ENCODE measurements around the gene LRRC4C. TPM values are rescaled to one million over a fixed set of nuclear protein-coding genes. Genes with fewer than 3 reads are reported as not detected.
"Not testable (repeated sequence)": the region's sequence is repeated elsewhere in the genome, so short reads cannot be mapped to it uniquely, and the experiment has no call there.

Gene LRRC4C
- total RNA-seq, 2 experiments from 2014 or later: not detected

- Mint-ChIP-seq H3K4me3 (no peak overlapping the region), H3K9me3 (ENCODE audit: low read depth) (peaks cover 7% of the 10 kb centered on the region), H3K36me3 (no peaks in the 10 kb centered on the region), H3K27me3 (no peaks in the 10 kb centered on the region), H3K27ac (no peak overlapping the region), H3K4me1 (no peaks in the 10 kb centered on the region)
- DNase-seq (no peak), ATAC-seq (no peak)
- CTCF ChIA-PET: no interaction called here
Measured at GRCh38 chr11:40223596-40224330, 1235.7 kb downstream of the LRRC4C start.

DNA sequence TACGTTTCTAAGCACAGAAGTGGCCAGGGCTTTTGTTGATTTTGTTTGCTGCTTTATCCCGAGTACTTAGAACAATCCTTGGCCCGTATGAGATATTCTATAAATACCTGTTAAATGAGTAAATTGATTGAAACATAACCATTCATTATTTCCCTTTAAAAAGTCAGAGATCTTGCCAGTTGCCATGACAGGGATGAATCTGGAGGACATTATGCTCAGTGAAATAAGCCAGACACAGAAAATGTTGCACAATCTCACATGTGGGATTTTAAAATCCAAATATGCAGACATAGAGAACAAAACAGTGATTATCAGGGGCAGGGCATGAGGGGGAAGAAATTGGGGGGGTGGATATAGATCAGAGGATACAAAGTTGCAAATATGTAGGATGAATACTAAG lies 1240.1 kb downstream of the LRRC4C start:
- no peak for DNase-seq
- no peaks in the 10 kb centered on the region for H3K27me3 Mint-ChIP-seq

DNA sequence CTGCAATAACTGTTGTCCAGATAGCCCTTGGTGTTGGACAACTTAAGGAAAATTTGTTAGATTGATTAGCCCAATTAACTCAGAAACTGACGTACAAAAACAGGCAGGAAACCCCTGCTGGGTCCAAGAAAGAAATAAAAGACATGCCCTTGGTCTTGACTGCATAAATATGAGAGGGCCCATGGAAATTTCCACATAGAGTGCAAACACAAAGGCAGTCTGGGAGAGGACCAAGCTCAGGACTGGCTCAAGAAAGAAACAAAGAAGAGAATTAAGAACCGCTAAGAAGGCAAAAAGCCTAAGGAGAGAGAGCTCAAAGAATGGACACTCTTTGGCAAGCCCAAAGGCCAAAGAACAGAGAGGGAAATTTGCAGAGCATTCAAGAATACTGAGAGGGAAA lies 1243.9 kb downstream of the LRRC4C start:
- no peak for DNase-seq
- Mint-ChIP-seq H3K4me3 (no peak overlapping the region), H3K27me3 (no peaks in the 10 kb centered on the region), H3K9me3 (ENCODE audit: low read depth) (peaks cover 12% of the 10 kb centered on the region), H3K36me3 (no peaks in the 10 kb centered on the region), H3K27ac (no peak overlapping the region), H3K4me1 (no peaks in the 10 kb centered on the region)
- CTCF ChIA-PET: no interaction called here
- no peak for ATAC-seq

More for the DNA sequence above, 1240.1 kb downstream of the LRRC4C start:
- Mint-ChIP-seq H3K9me3 (ENCODE audit: low read depth) (peaks cover 12% of the 10 kb centered on the region), H3K36me3 (no peaks in the 10 kb centered on the region), H3K4me1 (no peaks in the 10 kb centered on the region), H3K27ac (no peak overlapping the region), H3K4me3 (no peak overlapping the region)
- CTCF ChIA-PET: no interaction called here
- ATAC-seq: no peak

DNA sequence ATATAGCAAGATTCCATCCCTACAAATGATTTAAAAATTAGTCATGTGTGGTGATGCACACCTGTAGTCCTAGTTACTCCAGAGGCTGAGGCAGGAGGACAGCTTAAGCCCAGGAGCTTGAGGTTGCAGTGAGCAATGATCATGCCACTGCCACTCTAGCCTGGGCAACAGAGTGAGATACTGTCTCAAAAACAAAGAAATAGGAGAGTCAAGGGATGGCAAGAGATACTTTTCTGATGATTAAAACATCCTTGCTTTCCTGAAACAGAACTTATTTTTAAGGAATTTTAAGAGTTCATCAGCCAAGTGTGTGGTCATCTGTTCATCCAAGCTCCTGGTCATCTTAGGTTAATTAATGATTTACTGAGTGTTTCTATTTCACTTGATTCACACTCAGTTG lies 1252.0 kb downstream of the LRRC4C start:
- Mint-ChIP-seq H3K27me3 (no peaks in the 10 kb centered on the region), H3K36me3 (no peaks in the 10 kb centered on the region), H3K4me3 (no peak overlapping the region), H3K4me1 (no peaks in the 10 kb centered on the region), H3K9me3 (ENCODE audit: low read depth) (no peaks in the 10 kb centered on the region), H3K27ac (no peak overlapping the region)
- ATAC-seq: no peak
- CTCF ChIA-PET: no interaction called here
- no peak for DNase-seq

DNA sequence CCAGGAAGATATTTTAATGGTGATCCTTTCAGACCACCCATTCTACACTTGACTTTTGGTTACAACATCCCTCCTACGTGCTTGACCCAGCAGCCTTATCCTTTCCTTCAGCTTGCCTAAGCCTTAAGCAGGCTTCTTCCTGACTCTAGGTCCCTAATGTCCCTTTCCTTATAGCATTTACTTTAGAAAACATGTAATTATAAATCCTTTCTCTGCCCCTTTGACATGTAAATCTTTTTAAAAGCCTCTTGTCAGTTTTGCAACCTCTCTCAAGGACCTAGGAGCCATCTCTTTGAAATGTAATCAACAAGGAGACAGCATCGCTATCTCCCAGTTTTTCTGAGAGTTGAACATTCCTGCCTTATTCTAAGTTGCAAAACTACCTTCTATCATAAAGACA lies 1255.2 kb downstream of the LRRC4C start:
- no peaks in the 10 kb centered on the region for H3K36me3 Mint-ChIP-seq
- CTCF ChIA-PET: no interaction called here
- H3K27ac Mint-ChIP-seq: no peak overlapping the region
- H3K27me3 Mint-ChIP-seq: no peaks in the 10 kb centered on the region
- H3K4me1 Mint-ChIP-seq: no peaks in the 10 kb centered on the region
- H3K4me3 Mint-ChIP-seq: no peak overlapping the region
- ATAC-seq: no peak
- no peak for DNase-seq
- H3K9me3 Mint-ChIP-seq (ENCODE audit: low read depth): peaks cover 7% of the 10 kb centered on the region

DNA sequence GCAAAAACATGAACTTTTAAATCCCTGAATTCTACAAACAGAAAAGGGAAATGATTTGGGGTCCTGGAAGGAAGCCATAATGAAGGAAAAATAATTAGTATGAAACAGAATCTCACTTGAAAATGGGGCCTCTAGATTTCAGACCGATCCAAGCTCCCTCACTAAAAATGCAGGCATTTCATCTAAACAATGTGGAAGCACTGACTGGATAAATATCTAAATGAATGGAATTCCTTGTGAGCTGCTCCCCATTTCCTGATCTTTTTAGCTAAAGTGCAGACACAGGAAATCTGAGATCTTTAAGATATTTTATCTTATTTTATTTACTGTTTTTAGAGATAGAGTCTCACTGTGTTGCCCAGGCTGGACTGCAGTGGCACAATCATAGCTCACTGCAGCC lies 1255.8 kb downstream of the LRRC4C start:
- Mint-ChIP-seq H3K27me3 (no peaks in the 10 kb centered on the region), H3K4me1 (no peaks in the 10 kb centered on the region), H3K9me3 (ENCODE audit: low read depth) (peaks cover 9% of the 10 kb centered on the region), H3K27ac (no peak overlapping the region), H3K36me3 (no peaks in the 10 kb centered on the region), H3K4me3 (no peak overlapping the region)
- CTCF ChIA-PET: no interaction called here
- no peak for ATAC-seq
- no peak for DNase-seq

- Mint-ChIP-seq H3K27me3 (no peaks in the 10 kb centered on the region), H3K36me3 (no peaks in the 10 kb centered on the region), H3K27ac (no peak overlapping the region), H3K9me3 (ENCODE audit: low read depth) (peaks cover 9% of the 10 kb centered on the region), H3K4me1 (no peaks in the 10 kb centered on the region), H3K4me3 (no peak overlapping the region)
- ATAC-seq (no peak), DNase-seq (no peak)
- CTCF ChIA-PET: no interaction called here
Measured at GRCh38 chr11:40202589-40203270, 1256.7 kb downstream of the LRRC4C start.

DNA sequence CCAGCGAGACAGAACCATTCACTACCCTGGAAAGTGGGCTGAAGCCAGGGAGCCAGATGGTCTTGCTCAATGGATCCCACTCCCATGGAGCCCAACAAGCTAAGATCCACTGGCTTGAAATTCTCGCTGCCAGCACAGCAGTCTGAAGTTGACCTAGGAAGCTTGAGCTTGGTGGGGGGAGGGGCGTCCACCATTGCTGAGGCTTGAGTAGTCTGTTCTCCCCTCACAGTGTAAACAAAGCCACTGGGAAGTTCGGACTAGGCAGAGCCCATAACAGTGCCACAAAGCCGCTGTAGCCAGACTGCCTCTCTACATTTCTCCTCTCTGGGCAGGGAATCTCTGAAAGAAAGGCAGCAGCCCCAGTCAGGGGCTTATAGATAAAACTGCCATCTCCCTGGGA lies 1266.9 kb downstream of the LRRC4C start:
- H3K4me1 Mint-ChIP-seq; H3K9me3 Mint-ChIP-seq (ENCODE audit: low read depth); ATAC-seq; H3K27me3 Mint-ChIP-seq; DNase-seq; H3K36me3 Mint-ChIP-seq; CTCF ChIA-PET; H3K27ac Mint-ChIP-seq; H3K4me3 Mint-ChIP-seq: not testable (repeated sequence)

DNA sequence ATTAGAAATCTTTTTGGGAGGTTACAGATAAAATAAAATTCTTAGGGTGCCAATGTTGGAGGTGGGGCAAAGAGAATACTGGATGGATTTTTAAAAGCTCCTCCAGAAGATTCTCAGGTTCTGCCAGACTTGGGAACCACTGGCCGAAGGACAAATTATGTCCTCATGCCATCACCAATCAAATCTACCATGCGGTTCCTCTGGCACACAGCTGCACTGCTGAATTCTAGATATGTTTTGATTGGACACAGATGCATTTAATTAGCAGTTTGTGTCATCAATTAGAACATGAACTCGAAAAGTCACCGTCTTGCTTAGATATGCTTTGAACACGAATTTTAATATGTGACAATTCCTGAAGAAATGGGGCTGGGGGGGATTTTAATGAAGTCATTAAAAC lies 1269.2 kb downstream of the LRRC4C start:
- Mint-ChIP-seq H3K36me3 (no peaks in the 10 kb centered on the region), H3K4me3 (no peak overlapping the region), H3K9me3 (ENCODE audit: low read depth) (peaks cover 8% of the 10 kb centered on the region), H3K4me1 (no peaks in the 10 kb centered on the region), H3K27ac (no peak overlapping the region), H3K27me3 (no peaks in the 10 kb centered on the region)
- CTCF ChIA-PET: no interaction called here
- DNase-seq (no peak), ATAC-seq (no peak)

- Mint-ChIP-seq H3K4me1 (no peaks in the 10 kb centered on the region), H3K36me3 (no peaks in the 10 kb centered on the region), H3K9me3 (ENCODE audit: low read depth) (peaks cover 13% of the 10 kb centered on the region), H3K27ac (no peak overlapping the region), H3K27me3 (no peaks in the 10 kb centered on the region), H3K4me3 (no peak overlapping the region)
- DNase-seq: no peak
- CTCF ChIA-PET: no interaction called here
- ATAC-seq: no peak
Measured at GRCh38 chr11:40188848-40189247, 1270.6 kb downstream of the LRRC4C start.

DNA sequence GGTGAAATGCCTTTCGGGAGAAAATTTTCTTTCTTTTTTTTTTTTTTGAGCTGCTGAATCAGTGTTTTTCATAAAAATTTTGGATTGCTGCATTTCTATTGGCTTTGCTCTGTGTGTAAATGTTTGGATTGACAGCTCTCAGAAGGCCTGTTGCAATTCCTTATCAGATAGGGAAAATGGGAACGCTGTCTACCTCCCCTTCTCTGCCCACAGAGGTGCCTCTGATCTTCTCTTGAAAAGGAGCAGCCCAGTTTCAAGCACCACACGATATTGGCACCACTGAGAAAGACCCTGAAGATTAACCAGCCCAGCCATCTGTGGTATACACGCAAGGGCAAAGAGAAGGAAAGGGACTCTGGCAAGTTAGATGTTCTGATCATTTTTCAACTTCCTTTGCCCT lies 1272.2 kb downstream of the LRRC4C start:
- H3K27me3 Mint-ChIP-seq: no peaks in the 10 kb centered on the region
- CTCF ChIA-PET: no interaction called here
- ATAC-seq: no peak
- H3K27ac Mint-ChIP-seq: no peak overlapping the region
- H3K4me3 Mint-ChIP-seq: no peak overlapping the region
- no peaks in the 10 kb centered on the region for H3K4me1 Mint-ChIP-seq
- no peak for DNase-seq
- H3K9me3 Mint-ChIP-seq (ENCODE audit: low read depth): peaks cover 14% of the 10 kb centered on the region
- no peaks in the 10 kb centered on the region for H3K36me3 Mint-ChIP-seq

DNA sequence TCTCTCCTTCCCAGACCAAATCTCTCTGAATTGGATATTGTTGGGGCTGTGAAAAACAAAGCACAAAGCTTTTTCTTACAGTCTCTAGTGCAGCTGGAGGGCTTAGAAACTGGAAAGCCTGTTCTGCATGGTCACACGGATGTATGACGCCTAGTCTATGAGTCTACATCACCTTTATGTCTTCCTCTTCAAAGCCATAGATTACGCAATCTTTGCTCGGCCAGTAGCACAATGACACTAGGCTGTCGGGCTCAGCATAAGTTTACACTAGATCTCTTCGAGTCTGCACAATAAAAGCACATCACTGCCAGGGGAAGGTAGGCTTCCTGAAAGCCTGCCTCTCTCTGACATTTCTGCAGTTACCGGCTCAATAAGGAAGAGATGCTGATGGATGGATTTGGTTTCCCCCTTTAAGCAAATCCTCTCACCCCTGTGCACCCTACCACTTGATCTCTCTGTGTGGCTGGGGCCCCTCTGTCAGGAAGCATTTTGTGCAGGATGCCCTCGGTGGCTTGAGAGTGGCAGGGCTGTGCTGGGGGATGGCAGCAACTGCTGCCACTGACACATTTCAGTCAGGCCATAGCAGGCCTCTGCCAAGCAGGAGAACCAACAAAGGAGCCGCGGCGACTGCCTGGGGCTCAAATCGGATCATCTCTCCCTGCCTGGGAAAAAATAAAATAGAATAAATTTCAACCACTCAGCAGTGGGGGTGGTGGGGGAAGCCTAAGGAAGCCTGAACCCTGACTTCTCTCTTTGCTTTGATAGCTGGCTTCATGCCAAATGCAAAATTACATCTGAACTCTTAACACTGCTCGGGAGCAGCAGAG lies 1272.8 kb downstream of the LRRC4C start:
- ATAC-seq (no peak), DNase-seq (no peak)
- Mint-ChIP-seq H3K27me3 (no peaks in the 10 kb centered on the region), H3K27ac (no peak overlapping the region), H3K36me3 (no peaks in the 10 kb centered on the region), H3K9me3 (ENCODE audit: low read depth) (peaks cover 11% of the 10 kb centered on the region), H3K4me3 (no peak overlapping the region), H3K4me1 (no peaks in the 10 kb centered on the region)
- CTCF ChIA-PET: no interaction called here

- Mint-ChIP-seq H3K36me3 (no peaks in the 10 kb centered on the region), H3K4me3 (no peak overlapping the region), H3K9me3 (ENCODE audit: low read depth) (peaks cover 11% of the 10 kb centered on the region), H3K27me3 (no peaks in the 10 kb centered on the region), H3K4me1 (no peaks in the 10 kb centered on the region), H3K27ac (no peak overlapping the region)
- DNase-seq: no peak
- ATAC-seq: no peak
- CTCF ChIA-PET: no interaction called here
Measured at GRCh38 chr11:40185793-40186192, 1273.7 kb downstream of the LRRC4C start.
